ENCODE measurements around the gene C2orf76.

GRCh38 chr2:119293254-119293653 lies 73.4 kb downstream of the C2orf76 start:
- TF ChIP-seq RCOR1 (IDR thresholded peaks at IDR 0.05; ENCODE audit: low read length) (no peak), MXI1 (IDR thresholded peaks at IDR 0.05; ENCODE audit: low read depth, low read length) (no peak)
